ENCODE data around the gene ESRRG. TPM values are rescaled to one million over a fixed set of nuclear protein-coding genes. Genes with fewer than 3 reads are reported as not detected.

The ESRRG gene
- total RNA-seq, 1 donor from 2014 or later: not detected

- DNase-seq (ENCODE audit: low read depth in 2 of 2): no peak
Observed at GRCh38 chr1:216521477-216521876, 201.8 kb downstream of the ESRRG start.

DNA sequence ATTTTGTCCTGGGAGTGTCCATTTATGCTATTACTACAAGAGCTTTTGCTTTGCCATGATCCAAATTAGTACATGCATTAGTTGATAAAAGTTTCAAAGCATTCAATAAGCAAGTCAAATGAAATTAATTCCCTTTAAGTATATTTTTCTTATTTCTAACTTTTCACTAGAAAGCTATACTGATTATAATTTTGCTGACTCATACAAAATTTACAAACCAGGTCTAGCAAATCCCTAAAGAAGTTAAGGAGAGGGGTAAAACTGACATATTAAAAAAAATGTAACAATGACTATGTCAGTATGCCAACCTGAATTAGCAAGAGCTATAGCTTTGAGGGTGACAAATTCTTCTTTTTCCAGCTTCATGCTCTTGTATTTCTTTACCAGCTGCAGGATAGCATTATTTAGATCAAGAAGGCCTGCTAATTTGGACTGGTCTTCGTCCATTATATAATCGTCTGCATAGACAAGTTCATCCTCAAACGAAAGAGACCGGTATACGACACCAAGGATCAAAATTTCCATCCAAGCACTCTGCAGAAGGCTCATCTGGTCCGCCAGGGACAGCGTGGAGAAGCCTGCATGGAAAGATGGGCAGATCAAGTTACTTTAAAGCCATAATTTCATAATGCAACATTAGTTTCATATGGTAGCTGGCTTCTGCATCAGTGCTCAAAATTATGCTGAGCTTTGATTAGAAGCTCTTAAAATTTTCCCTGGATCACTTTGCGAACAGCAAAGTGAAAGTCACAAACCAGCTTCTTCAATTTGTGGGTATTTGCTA, 204.2 kb downstream of the ESRRG start:
- no peak for DNase-seq (ENCODE audit: low read depth in 2 of 2)

DNA sequence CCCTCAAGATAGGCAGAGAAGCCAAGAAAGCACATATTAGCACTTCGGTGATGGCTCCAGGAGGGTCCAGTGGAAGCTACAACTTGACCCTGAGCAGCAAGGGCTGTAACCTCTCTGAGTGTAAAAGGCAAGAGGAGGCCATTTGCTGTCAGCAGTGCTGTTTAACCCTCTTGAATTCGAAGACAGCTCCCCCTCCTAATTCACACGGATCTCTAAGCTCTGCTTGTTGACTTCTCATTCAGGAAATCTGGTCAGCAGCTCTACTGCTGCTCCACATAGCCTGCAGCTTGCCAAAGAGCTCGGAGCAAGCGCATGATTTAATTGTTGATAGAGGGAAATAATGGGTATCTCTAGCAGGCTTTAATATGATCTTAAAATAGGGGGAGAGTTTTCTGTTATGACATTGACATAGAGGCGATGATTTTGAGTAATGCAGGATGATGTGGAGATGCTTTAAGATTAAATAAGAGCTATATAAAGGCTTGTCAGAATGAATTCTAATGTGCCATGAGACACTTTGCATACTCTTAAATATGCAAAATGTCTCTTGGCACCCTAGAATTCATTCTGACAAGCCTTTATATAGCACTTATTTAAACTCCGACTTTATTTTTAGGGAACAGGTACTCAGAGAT, 220.6 kb downstream of the ESRRG start:
- no peak for DNase-seq (ENCODE audit: low read depth in 2 of 2)

GRCh38 chr1:216500273-216500967, 222.8 kb downstream of the ESRRG start:
- no peak for DNase-seq (ENCODE audit: low read depth in 2 of 2)

GRCh38 chr1:216499581-216500272, 223.5 kb downstream of the ESRRG start:
- DNase-seq (ENCODE audit: low read depth in 2 of 2): no peak

DNA sequence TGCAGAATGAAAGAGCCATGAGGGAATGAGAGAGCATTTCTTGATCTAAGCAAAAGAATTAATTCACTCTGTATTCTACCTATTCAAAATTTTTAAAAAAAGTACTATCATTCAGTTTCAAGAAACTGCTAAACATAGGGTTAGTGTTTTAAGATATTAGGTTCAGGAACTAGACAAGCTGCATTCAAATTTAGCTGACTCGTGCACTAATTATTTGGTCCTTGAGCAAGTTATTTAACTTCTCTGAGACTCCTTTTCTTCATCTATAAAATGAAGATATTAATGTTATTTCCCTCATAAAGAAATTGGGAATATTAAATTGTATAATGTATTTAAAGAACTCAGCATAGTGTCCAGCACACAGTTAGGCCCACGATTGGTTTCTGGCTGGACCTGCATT, 225.0 kb downstream of the ESRRG start:
- DNase-seq (ENCODE audit: low read depth in 2 of 2): no peak

- DNase-seq (ENCODE audit: low read depth in 2 of 2): no peak
Observed at GRCh38 chr1:216485042-216485441, 238.2 kb downstream of the ESRRG start.

DNA sequence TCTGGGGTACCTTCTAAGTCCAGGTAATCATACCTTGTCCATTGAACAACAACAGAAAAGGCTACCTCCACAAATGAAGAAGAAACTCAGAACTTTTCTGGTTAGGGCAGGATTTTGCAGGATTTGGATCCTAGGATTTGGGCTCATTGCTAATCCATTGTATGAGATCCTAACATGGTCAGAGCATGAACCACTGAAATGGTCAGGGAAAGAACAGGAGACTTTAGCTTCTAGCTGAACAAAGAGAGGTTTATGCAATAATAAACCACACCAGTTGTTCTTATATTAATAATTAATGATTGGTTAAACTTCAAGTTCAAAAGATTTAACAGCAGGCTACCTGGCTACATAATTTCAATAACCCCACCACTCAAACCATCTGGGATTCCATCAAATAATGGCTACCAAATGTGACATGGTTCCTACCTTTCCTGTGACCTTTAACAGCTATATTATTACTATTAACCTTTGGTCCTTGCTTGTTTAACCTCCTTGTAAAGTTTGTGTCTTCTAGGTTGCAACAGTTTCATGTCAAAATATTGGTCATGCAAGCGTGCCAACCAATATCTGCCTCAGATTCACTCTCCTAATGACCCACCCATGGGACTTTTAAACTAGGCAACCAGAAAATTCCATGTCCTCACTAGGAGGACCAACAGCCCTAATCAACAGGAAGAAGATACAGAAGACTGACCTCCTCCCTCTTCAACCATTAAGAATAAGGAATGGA, 239.4 kb downstream of the ESRRG start:
- DNase-seq (ENCODE audit: low read depth in 2 of 2): no peak

GRCh38 chr1:216482620-216483019, 240.6 kb downstream of the ESRRG start:
- no peak for DNase-seq (ENCODE audit: low read depth in 2 of 2)

GRCh38 chr1:216478238-216478637, 245.0 kb downstream of the ESRRG start:
- DNase-seq (ENCODE audit: low read depth in 2 of 2): no peak

DNA sequence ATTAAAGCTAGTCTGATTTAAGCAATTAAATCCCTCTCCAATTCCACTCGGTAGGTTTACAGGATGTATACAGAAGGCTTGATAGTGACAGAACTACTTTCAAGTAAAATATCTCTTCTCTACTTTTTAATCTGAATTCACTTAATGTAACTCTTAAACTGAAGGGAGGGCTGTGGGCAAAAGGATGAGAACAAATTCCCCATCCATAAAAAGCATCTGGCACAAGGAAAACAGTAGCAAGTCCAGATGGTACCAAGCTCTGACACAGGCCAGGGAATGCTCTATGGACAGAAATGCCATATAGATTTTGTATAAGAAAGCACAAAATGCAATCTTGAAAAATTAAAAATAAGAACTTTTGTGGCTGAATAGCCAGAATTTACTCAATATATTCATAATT, 246.9 kb downstream of the ESRRG start:
- no peak for DNase-seq (ENCODE audit: low read depth in 2 of 2)

DNA sequence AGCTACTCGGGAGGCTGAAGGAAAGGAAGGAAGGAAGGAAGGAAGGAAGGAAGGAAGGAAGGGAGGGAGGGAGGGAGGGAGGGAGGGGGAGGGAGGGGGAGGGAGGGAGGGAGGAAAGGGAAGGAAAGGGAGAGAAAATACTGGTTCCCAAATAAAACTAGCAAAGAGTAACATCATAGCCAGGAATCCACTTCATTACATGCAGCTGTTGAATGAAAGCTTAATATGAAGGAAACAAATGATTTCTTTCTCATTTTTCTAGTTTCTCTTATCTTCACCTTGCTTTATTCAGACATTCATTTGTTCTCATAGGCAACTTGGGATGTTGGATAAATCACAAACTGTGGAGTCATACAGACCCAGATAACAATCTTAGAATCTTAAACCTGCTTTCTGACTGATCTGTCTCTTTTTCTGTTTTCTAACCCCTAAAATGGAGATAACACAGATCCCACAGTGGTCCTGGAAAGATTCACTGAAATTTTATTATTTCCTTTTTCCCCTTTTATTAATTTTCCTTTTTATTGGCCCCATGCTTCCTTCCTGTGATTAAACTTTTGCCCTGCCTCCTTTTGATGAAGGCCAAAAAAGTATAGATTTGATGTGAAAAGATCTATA, 247.5 kb downstream of the ESRRG start:
- DNase-seq (ENCODE audit: low read depth in 2 of 2): no peak

GRCh38 chr1:216466162-216466801, 256.9 kb downstream of the ESRRG start:
- DNase-seq (ENCODE audit: low read depth in 2 of 2): no peak

DNA sequence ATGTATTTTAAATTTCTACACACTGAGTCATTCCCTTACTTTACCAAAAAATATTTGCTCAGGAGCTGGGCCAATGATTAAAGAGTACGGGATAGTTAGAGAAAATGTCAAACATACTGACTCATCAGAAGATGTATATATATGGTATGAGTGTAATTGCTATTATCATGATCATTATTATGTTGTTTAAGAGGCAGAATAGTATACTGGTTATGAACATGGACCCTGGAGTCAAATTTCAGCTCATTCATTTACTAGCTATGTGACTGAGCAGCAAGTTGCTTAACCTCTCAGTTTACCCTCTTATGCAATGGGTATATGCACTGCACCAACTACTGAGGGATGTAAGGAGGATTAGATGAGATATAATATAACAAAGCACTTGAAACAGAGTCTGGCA, 258.7 kb downstream of the ESRRG start:
- DNase-seq (ENCODE audit: low read depth in 2 of 2): no peak

- no peak for DNase-seq (ENCODE audit: low read depth in 2 of 2)
Observed at GRCh38 chr1:216462066-216462775, 261.0 kb downstream of the ESRRG start.

DNA sequence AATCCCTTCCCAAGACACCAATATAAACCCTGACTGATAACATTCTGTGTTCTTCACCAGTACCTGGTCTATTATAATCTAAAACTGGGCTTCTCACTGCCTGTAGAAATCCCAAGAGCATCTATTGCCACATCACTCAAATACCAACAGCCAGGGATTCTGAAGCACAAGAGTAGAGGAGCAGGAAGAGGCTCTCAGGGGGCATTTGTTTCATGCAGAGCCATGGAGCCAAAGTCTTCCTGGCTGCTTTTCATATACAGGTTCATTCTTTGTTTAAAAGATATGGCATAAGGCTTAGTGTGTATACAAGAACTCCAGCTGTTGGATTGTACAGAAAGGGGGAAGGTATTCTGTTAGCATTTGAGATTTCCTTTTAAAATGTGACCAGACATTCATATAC, 261.8 kb downstream of the ESRRG start:
- DNase-seq (ENCODE audit: low read depth in 2 of 2): no peak

GRCh38 chr1:216459651-216460207, 263.5 kb downstream of the ESRRG start:
- no peak for DNase-seq (ENCODE audit: low read depth in 2 of 2)

- no peak for DNase-seq (ENCODE audit: low read depth in 2 of 2)
Observed at GRCh38 chr1:216458812-216459211, 264.4 kb downstream of the ESRRG start.

DNA sequence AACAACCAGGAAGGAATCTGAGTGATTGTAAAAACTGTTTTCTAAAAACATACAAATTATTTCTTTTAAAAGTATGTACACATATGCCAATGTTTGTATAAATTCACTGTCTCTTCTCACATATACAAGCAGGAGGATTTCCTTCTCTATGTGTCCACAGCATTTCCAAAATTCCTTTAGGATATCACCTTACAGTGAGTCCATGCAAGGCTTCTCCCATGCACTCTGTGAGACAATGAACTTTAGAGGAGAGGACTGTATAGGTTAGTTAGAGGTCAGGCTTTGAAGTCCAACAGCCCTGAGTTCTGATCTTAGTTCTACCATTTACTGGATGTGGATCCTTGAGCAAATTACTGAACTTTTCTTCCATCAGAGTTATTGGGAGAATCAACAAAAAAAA, 265.9 kb downstream of the ESRRG start:
- DNase-seq (ENCODE audit: low read depth in 2 of 2): no peak
